ENCODE measurements around the gene GNL2. TPM values are rescaled to one million over a fixed set of nuclear protein-coding genes. Genes with fewer than 3 reads are reported as not detected.

The GNL2 gene
- total RNA-seq, 1 experiment from 2014 or later = 106 TPM

DNA sequence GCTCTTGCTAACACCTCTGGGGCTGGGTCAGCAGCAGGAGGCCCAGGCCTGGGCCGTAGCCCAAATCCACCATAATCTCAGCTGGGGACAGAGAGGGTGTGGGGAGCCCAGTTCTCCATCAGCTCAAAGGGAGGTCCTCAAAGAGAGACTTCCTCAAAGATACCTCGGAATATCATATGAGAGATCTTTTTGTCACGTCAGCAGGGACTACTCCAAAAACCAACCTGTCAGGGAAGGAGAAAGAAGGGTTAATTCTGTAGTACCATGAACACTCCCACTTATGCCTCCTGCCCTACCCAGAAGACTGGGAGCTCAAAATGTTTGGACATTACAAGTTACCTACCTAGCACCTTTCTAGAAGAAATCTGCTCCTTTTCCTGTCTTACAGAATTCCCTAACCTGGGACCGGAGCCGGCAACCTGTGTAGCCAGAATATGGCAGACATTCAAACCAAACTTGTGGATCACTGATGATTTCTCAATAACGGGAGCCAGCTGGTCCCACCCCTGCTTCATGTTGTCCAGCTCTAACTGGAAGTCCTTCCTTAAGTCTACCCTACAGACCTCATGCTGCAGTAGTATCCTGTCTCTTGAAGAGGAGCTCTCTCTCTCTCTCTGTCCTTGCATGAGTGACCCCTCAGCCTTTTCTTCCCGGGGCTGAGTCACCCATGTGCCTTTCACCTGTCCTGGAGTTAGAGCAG, 34.1 kb upstream of the GNL2 start:
- no peak overlapping the region for H3K27ac Mint-ChIP-seq
- Histone ChIP-seq H2AFZ (ENCODE audit: low read length) (no peak overlapping the region), H3K4me1 (ENCODE audit: insufficient read depth, low read length) (no peaks in the 10 kb centered on the region), H4K5ac (ENCODE audit: insufficient read length, low read depth, low read length) (no peak overlapping the region), H2BK15ac (ENCODE audit: low read depth, low read length) (no peak overlapping the region), H3K4me2 (ENCODE audit: insufficient read depth, insufficient read length, low read length) (no peak overlapping the region), H3K4ac (ENCODE audit: low read depth, low read length) (no peak overlapping the region), H3K9me3 (ENCODE audit: control insufficient read depth, low read depth, low read length) (no peaks in the 10 kb centered on the region), H3K23me2 (ENCODE audit: insufficient read length, low read depth, low read length, poor library complexity, severe bottlenecking) (peaks cover 9% of the 10 kb centered on the region), H4K20me1 (ENCODE audit: control insufficient read depth, insufficient read depth, insufficient read length) (no peaks in the 10 kb centered on the region), H3K56ac (ENCODE audit: insufficient read length, low read depth, low read length) (no peak overlapping the region), H2BK20ac (ENCODE audit: low read depth, low read length, poor library complexity, severe bottlenecking) (no peak overlapping the region), H3K27me3 (ENCODE audit: insufficient read depth, low read length) (peaks cover 61% of the 10 kb centered on the region), H2BK120ac (ENCODE audit: low read depth, low read length, poor library complexity, severe bottlenecking) (no peak overlapping the region), H2BK5ac (ENCODE audit: insufficient read length, low read length) (no peak overlapping the region), H3K23ac (ENCODE audit: insufficient read length, low read depth, low read length) (no peak overlapping the region), H2BK12ac (ENCODE audit: insufficient read length, low read depth, low read length) (no peak overlapping the region), H3K27ac (ENCODE audit: insufficient read length, low read depth, low read length) (no peak overlapping the region), H3T11ph (ENCODE audit: low read length) (no peak overlapping the region), H3K18ac (ENCODE audit: insufficient read length, low read depth, low read length) (no peak overlapping the region), H2AK5ac (ENCODE audit: insufficient read length, low read length) (no peak overlapping the region), H4K8ac (replicated peaks; ENCODE audit: insufficient read length, low read depth, low read length) (no peak overlapping the region), H3K79me2 (ENCODE audit: insufficient read depth, low read length) (no peaks in the 10 kb centered on the region), H4K91ac (ENCODE audit: insufficient read length, low read depth, low read length) (no peak overlapping the region), H3K9ac (ENCODE audit: extremely low read depth, insufficient read length, low read length) (no peak overlapping the region), H3K79me1 (ENCODE audit: insufficient read depth, low read depth, low read length, poor library complexity, severe bottlenecking) (no peaks in the 10 kb centered on the region), H3K14ac (ENCODE audit: insufficient read depth, low read length) (no peak overlapping the region)
- no peak for DNase-seq
- peaks cover 95% of the 10 kb centered on the region for H3K27me3 Mint-ChIP-seq (ENCODE audit: low read depth)
- H3K36me3 Mint-ChIP-seq (ENCODE audit: insufficient read depth in 1 of 3, low read depth in 3 of 3) = peaks cover 0 to 1% (median 0%) of the 10 kb centered on the region in 3 experiments; a peak in 1 of 7 replicates
- H3K9me3 Mint-ChIP-seq = no peaks in the 10 kb centered on the region; a peak in 1 of 5 replicates
- no CpG with 5 or more reads among the region's 7 CpGs for WGBS (ENCODE audit: extremely low coverage, insufficient read length, low lambda C conversion rate)
- peaks cover 18 to 56% of the 10 kb centered on the region in 2 experiments for H3K4me1 Mint-ChIP-seq
- no peak overlapping the region for H3K4me3 Mint-ChIP-seq
- TF ChIP-seq, protein P1, sequence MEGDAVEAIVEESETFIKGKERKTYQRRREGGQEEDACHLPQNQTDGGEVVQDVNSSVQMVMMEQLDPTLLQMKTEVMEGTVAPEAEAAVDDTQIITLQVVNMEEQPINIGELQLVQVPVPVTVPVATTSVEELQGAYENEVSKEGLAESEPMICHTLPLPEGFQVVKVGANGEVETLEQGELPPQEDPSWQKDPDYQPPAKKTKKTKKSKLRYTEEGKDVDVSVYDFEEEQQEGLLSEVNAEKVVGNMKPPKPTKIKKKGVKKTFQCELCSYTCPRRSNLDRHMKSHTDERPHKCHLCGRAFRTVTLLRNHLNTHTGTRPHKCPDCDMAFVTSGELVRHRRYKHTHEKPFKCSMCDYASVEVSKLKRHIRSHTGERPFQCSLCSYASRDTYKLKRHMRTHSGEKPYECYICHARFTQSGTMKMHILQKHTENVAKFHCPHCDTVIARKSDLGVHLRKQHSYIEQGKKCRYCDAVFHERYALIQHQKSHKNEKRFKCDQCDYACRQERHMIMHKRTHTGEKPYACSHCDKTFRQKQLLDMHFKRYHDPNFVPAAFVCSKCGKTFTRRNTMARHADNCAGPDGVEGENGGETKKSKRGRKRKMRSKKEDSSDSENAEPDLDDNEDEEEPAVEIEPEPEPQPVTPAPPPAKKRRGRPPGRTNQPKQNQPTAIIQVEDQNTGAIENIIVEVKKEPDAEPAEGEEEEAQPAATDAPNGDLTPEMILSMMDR (conservative IDR thresholded peaks at IDR 0.05) = no peak

Data from H9 (cell line).